ENCODE data around the gene DNAJB11.

DNA sequence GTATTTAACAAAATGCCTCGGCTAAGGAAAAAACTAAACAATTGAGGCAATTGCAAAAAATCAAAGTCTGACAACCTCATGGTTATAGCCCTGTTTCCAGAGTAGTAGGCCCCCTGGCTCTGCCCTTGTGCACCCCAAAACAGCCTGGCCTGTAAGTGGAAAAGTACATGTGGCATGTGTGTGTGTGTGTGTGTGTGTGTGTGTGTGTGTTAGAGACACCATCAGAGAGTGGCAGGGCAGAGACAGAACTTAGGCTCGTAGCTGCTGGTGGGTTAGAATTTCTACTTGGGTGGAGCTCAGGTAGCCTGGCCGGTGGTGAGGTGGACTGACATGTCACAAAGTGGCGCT, 28.2 kb downstream of the DNAJB11 start:
- TF ChIP-seq POLR2AphosphoS5 (IDR thresholded peaks at IDR 0.05) = no peak
- no peak for TF ChIP-seq POLR2A (IDR thresholded peaks at IDR 0.05)

Data from prostate gland (tissue), 1 donor.